Measurements from ENCODE around the gene LPIN3. TPM values are rescaled to one million over a fixed set of nuclear protein-coding genes. Genes with fewer than 3 reads are reported as not detected.
"Not testable (repeated sequence)": the region's sequence is repeated elsewhere in the genome, so short reads cannot be mapped to it uniquely, and the experiment has no call there.

Gene LPIN3
- total RNA-seq: 4.1 and 4.6 TPM in 2 replicates

GRCh38 chr20:41340327-41341055 is at the start of gene LPIN3:
Gene LPIN3, plus strand, starts transcription at chr20:41340821. Its CDS starts 4,983 bp downstream, at chr20:41345804.
- DNase-seq (ENCODE audit: extremely low read depth, low read depth, low spot score): no peak

- no peak for DNase-seq (ENCODE audit: extremely low read depth, low read depth, low spot score)
Observed at GRCh38 chr20:41293269-41294037, 47.2 kb upstream of the LPIN3 start.

GRCh38 chr20:41299899-41300298 is 40.7 kb upstream of the LPIN3 start:
- no peak for DNase-seq (ENCODE audit: extremely low read depth, low read depth, low spot score)

GRCh38 chr20:41300383-41300782 is 40.2 kb upstream of the LPIN3 start:
- DNase-seq (ENCODE audit: extremely low read depth, low read depth, low spot score): no peak

- DNase-seq (ENCODE audit: extremely low read depth, low read depth, low spot score): no peak
Observed at GRCh38 chr20:41300886-41301285, 39.7 kb upstream of the LPIN3 start.

- DNase-seq (ENCODE audit: extremely low read depth, low read depth, low spot score): no peak
Observed at GRCh38 chr20:41304002-41304401, 36.6 kb upstream of the LPIN3 start.

GRCh38 chr20:41304424-41305079 is 36.1 kb upstream of the LPIN3 start:
- no peak for DNase-seq (ENCODE audit: extremely low read depth, low read depth, low spot score)

GRCh38 chr20:41306061-41306727 is 34.4 kb upstream of the LPIN3 start:
- DNase-seq (ENCODE audit: extremely low read depth, low read depth, low spot score): no peak

- DNase-seq (ENCODE audit: extremely low read depth, low read depth, low spot score): no peak
Observed at GRCh38 chr20:41307021-41307420, 33.6 kb upstream of the LPIN3 start.

GRCh38 chr20:41308290-41308711 is 32.3 kb upstream of the LPIN3 start:
- no peak for DNase-seq (ENCODE audit: extremely low read depth, low read depth, low spot score)

GRCh38 chr20:41308726-41309413 is 31.8 kb upstream of the LPIN3 start:
- no peak for DNase-seq (ENCODE audit: extremely low read depth, low read depth, low spot score)

- DNase-seq (ENCODE audit: extremely low read depth, low read depth, low spot score): no peak
Observed at GRCh38 chr20:41309817-41310216, 30.8 kb upstream of the LPIN3 start.

- not testable (repeated sequence) for DNase-seq (ENCODE audit: extremely low read depth, low read depth, low spot score)
Observed at GRCh38 chr20:41312009-41312408, 28.6 kb upstream of the LPIN3 start.

- DNase-seq (ENCODE audit: extremely low read depth, low read depth, low spot score): no peak
Observed at GRCh38 chr20:41314386-41314785, 26.2 kb upstream of the LPIN3 start.

- DNase-seq (ENCODE audit: extremely low read depth, low read depth, low spot score): no peak
Observed at GRCh38 chr20:41316051-41316450, 24.6 kb upstream of the LPIN3 start.

- DNase-seq (ENCODE audit: extremely low read depth, low read depth, low spot score): no peak
Observed at GRCh38 chr20:41316602-41317545, 23.7 kb upstream of the LPIN3 start.

- DNase-seq (ENCODE audit: extremely low read depth, low read depth, low spot score): no peak
Observed at GRCh38 chr20:41317546-41318270, 22.9 kb upstream of the LPIN3 start, which contains the start of gene ZHX3. Gene ZHX3, minus strand, starts transcription at chr20:41317731. Its CDS starts 112,815 bp downstream, at chr20:41204916.

GRCh38 chr20:41318271-41318649 is 22.4 kb upstream of the LPIN3 start:
- DNase-seq (ENCODE audit: extremely low read depth, low read depth, low spot score): no peak

- DNase-seq (ENCODE audit: extremely low read depth, low read depth, low spot score): no peak
Observed at GRCh38 chr20:41320441-41320840, 20.2 kb upstream of the LPIN3 start.

Data from glomerular endothelial cell (primary cell).